Kasumi-1 (cell line): Measurements from ENCODE around the gene CDC14A.
A peak's percentile ranks its signal among the peaks of the same experiment; 100 is the strongest.
"Not testable (repeated sequence)": the region's sequence is repeated elsewhere in the genome, so short reads cannot be mapped to it uniquely, and the experiment has no call there.

Source experiments
- DNase-seq, 2 experiments: peaks; one replicate each; lab custom pipeline; 2025; lab: John Stamatoyannopoulos, UW

CDC14A gene

DNA sequence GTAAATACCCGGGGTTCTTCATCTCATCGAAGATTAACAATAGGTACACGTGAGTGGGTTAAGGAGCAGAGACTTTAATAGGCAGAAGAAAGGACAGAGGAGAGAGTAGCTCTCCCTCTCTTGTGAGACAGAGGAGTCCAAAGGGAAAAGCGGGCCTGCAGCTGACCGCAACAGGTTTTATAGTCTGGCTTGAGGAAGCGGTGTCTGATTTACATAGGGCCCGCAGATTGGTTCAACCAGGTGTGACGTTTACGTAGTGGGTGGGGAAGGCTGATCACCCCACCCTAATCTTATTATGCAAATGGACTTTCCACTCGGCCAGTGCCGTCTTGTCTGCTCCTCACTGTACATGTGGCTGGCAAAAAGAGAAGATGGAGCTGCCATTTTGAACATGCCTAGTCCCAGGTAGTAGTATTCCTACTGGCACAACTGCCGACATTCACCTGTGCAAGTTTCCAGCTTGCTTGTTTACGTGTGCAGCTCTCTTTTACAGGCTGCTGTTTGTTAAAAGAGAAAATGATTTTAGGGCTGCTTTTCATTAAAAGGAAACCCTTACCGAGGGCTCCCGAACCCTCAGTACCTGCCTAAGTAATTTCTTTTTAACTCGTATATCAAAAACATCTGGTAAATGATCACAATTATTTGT is 10.6 kb downstream of the CDC14A start:
- DNase-seq: no peak

DNA sequence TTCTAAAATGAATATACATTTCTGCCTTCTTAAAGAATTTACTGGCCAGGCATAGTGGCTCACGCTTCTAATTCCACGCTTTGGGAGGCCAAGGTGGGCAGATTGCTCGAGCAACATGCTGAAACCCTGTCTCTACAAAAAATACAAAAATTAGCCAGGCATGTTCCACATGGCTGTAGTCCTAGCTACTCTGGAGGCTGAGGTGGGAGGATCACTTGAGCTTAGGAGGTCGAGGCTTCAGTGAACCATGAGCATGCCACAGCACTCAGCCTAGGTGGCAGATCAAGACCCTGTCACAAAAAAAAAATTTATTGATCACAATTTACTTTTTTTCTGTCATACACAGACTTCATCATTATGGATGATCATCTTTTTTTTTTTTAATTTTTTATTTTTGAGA is 11.5 kb downstream of the CDC14A start:
- DNase-seq: no peak

DNA sequence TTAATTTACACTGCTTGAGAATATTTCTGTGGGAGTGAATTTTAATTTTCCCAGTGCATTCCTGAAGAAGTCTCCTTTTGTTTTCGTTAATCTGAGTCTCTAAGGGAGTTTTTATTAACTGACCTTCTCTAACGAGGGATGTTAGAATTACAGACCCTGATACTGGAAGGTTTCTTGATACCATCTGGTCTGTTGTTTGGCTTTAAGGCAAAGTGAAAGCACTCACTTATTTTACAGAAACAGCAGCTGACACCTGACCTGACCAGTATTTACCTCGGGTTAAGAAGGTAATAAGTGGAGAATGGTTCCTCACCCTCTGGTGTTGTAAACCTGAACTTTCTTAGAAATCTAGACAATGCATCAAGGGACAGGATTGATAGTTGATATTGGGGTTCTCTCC is 12.4 kb downstream of the CDC14A start:
- no peak for DNase-seq

DNA sequence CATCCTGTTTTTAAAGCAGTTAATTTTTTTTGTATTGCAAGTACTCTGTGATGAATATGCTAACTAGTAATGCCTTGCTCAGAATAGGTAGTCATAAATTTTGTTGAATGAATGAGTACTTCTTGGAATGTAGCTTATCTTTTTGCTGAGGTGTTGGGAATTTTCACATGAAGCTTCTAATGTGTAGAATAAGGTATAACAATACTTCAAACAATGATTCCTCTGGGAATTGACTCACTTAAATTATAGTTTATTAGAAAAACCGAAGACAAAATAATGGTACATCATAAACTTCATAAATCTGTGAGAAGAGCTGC is 13.9 kb downstream of the CDC14A start:
- no peak for DNase-seq

DNA sequence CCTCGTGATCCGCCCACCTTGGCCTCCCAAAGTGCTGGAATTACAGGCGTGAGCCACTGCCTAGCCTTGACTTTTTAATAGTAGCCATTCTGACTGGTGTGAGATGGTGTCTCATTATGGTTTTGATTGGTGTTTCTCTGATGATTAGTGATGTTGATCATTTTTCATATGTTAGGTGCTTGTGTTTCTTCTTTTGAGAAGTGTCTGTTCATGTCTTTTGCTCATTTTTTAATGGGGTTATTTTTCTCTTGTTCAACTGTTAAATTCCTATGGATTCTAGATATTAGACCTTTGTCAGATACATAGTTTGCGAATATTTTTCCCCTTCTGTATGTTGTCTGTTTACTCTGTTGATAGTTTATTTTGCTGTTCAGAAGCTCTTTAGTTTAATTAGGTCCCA is 17.0 kb downstream of the CDC14A start:
- not testable (repeated sequence) for DNase-seq

DNA sequence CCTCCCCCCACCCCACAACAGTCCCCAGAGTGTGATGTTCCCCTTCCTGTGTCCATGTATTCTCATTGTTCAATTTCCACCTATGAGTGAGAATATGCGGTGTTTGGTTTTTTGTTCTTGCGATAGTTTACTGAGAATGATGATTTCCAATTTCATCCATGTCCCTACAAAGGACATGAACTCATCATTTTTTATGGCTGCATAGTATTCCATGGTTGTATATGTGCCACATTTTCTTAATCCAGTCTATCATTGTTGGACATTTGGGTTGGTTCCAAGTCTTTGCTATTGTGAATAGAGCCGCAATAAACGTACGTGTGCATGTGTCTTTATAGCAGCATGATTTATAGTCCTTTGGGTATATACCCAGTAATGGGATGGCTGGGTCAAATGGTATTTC is 21.6 kb downstream of the CDC14A start:
- not testable (repeated sequence) for DNase-seq

DNA sequence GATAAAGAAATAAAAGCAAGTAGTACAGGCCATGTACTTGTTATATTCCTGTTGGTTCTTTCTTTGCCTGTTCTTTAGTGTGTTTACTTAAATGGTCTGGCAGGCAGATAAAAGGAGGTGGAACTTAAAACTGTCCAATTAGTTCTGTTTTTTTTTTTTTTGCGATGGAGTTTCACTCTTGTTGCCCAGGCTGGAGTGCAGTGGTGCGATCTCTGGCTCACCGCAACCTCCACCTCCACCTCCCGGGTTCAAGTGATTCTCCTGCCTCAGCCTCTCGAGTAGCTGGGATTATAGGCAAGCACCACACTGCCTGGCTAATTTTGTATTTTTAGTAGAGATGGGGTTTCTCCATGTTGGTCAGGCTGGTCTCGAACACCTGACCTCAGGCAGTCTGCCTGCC is 24.6 kb downstream of the CDC14A start:
- DNase-seq: not testable (repeated sequence)

DNA sequence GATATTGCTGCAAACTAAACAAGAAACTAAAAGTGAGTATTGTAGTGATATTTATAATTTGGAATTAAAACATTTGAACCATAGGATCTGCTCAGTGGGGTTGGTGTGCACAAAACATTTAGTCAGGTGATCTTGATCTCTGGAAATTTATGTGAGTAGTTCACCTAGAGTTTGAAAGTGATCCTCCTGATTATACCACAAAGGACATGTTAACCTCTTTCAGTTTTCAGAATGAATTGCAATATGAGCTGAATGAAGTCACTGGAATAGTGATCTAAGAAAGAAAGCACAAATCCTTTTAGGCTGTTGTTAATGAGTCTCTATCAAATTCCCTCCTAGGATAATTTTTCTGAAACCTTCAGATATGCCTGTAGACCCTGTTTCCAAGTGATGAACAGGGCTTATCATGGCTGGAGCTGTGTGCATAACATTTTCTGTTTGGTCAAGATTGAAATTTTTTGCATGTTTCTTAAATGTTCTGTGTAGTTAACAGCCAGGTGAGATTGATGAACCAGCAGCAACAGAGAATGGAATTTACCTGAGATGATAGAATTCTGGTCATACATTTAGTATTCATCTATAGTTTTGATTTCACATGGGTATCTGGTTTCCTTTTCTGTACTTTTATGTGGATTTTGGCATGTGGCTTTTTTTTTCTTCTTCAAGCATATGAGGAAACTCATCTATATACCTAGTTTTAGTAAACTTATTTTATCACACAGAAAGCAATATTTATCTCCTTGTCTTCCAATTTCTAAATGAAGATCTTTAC is 25.5 kb downstream of the CDC14A start:
- no peak for DNase-seq

DNA sequence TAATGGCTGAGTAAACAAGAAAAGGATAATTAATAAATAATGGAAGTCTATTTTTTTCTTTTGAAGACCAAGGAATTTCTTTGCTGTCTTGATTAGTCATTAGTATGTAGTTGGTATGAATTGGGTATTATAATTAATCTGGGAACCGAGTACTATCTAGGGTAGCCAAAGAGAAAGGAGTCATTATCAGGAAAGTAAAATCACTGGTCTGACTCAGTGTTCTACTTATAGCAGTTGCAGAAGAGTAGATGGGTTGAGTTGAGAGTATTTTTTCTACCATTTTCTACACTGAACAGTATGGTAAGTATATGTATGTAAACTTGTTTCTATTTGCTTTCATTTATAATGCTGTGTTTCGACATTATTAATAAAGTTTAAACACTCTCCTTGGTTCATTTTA is 26.6 kb downstream of the CDC14A start:
- no peak for DNase-seq

DNA sequence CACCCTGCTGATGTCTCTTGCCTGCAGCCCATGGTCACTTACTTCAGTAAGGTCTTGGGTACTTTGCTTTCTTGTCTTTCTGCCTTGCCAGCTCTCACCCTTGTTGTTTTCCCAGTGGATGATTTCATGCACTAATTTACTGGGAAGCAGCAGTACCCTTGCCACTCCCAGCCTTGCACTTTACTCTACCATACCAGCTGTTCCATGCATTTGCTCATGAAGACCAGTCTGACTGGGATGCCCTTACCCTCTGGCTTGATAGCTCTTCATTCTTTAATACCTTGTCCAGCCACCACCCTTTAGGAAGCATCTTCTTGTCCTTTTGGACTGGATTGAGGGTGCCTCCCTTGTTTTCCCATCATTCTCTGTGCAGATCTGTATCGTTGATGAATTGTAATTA is 28.3 kb downstream of the CDC14A start:
- no peak for DNase-seq

DNA sequence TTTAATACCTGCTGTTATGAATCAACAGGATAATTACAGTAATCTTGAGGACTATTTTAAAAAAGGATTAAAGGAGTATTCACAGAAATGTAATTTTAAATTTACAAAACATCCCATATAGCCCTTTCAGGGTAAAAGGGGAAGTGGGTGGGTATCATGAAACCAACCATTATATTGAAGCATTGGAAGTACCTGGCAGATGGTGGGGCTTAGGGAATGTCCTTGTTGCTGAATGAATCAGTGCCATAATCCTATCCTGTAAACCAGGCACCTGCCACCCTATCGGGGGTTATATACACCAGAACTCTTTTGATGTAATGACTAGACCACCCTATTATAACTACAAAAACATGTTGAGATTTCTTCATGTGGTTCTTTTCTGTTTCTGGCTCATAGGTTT is 30.4 kb downstream of the CDC14A start:
- DNase-seq: peak; percentile 11 to 17

DNA sequence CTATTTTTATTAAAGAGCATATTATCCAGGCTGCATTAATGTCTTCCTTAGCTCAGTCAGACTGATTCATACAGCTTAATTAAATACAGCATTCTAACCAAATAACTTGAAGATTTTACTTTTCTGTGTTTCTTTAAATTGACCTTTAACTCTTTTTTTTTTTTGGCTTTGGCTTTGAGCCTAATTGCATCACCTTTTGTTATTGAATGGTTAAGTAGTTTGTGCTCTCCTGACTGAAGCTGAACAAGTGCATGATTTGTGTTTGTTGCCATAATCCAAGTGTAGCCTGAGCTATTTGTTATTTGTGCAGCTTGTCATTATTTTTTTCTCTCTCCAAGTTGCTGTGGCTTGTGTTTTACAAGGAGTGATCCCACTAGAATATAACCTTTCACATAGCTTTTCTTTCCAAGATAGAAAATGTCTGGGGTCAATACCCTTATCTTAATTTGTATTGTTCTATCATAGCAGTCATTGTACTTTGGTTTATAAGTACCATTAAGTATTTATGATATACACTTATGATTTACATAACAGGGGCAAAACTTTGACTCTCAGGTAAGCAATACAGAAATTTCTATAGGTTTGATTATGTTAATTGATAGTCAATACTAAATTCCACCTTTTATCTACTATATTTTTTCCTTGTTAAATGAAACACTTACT is 31.6 kb downstream of the CDC14A start:
- no peak for DNase-seq

DNA sequence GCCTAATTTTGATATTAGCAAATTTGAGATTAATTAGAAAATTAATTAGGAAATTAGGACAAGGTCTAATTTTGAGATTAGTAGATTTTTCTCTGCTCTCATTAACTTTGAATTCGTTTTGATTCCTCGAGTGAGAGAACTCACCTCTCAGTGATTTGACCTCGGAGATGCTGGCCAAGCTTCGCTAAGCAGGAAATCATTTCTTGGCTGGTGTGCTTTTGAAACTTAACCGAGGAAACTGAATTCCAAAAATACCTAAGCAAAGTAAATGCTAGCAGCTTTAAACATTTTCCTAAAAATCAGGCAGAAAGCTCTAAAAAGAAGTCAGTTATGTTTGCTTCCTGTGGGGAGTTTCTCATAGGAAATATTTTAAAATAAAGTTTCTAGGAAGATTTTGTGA is 34.9 kb downstream of the CDC14A start:
- no peak for DNase-seq

DNA sequence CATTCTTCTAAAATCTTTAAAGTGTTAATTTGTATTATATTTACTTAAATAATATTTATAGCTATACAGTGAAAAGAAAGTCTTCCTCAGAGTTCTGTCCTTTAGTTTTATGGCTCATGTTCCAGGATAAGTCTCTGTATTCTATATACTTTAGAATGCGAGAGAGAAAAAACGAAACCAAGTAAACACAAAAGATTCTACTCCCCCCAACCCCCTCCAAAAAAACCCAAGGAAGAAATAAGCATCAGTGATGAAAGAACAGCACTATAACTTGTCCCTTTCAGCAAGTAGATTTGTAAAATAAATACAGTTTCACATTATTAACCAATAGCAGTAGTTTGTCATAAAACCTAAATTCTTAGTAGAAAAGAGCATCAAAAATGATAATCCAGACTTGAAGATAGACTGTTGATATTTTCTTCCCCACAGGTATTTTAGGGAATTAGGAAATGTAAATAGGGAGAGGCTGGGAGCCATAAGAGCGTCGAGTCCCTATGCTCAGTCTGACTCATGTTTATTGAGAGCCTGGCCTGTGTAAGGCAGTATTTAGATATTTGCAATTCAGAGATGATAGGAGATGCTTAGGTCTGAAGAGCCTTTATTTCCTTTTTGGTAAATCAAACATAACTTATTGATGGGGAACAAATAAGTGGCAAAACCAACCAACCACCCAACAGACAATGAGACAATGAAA is 35.5 kb downstream of the CDC14A start:
- no peak for DNase-seq

DNA sequence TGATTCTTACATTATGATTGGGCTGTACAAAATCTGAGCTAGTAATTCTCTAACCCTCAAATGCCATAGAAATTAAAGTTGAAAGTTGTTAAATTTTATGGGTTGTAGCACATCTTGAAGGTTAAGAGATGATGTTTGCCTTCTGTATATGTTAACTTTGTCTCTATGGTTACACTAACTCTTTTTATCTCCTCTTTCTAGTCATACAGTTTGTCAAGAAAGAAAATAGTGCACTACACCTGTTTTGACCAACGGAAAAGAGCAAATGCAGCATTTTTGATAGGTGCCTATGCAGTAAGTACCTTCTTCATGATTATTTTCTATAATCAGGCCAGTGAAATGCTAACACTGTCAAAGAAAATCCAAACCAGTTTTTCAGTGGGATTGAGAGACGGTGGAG is 38.2 kb downstream of the CDC14A start:
- DNase-seq: no peak

DNA sequence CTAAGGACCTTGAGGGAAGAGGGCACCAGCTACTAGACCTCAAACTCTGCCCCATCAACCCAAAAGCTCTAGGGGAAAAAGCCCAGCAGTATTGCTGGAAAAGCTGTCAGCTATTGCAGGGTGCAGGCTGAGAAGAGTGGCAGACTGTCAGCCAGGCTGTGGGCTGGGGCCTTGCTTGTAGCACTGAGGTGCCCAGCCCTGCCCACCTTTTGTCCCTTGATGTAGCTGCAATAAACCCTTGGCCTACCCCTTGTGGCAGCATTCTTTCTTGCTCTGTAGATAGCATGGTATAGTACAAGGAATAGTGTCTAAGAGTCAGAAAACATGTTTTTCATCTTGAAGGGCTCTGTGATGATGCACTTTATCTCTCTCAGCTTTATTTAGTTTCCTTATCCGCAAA is 39.4 kb downstream of the CDC14A start:
- DNase-seq: no peak

DNA sequence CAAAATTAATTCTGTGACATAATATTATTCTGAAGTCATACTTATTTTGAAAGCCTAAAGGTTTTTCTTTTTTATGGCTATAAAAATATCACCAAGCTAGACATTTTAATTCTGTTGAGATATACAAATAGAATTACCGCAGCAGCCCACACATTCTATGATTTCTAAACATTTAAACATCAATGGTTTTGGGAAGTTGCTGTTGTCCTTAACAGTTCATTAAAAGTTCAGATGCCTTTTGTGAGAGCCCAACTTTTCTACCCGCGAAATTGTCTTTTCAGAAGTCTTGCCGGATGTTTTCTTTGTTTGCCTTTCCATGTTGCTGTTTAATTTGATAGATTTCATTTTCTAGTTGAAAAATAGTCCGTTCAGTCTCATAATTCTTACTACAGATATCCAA is 40.5 kb downstream of the CDC14A start:
- DNase-seq: no peak

DNA sequence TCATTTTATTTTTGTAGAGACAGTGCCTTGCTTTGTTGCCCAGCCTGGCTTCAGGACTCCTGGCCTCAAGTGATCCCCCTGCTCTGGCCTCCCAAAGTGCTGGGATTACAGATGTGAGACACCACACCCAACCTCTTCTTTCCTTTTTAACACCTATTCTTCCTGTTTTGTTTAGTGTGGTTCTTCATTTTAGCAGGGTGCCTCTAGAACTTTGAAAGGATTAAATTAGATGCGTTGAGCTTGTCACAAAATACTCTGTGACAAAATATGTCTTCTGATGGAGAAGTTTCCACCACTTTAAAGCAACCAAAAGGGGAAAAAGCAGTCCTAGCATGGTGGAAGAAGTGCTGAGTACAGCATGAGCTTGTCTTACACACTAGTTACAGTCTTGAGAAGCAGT is 42.0 kb downstream of the CDC14A start:
- DNase-seq: no peak

DNA sequence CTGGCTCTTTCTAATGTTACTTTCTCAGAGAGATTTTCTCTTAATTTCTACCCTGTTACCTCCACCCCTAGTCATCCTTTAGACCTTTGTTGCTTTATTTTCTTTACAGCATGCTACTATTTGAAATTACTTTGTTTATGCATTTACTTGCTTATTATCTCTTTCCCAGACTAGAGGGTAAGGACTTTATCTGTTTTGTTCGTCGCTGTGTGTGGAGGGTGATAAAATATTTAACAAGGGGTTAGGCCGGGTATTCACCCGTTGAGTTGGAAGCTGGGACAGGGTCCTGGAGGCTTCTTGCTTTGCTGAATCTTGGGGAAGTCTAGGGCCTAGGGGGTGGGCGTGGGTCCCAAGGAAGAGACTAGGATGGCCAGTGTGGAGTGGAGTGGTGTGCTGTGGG is 43.6 kb downstream of the CDC14A start:
- no peak for DNase-seq

DNA sequence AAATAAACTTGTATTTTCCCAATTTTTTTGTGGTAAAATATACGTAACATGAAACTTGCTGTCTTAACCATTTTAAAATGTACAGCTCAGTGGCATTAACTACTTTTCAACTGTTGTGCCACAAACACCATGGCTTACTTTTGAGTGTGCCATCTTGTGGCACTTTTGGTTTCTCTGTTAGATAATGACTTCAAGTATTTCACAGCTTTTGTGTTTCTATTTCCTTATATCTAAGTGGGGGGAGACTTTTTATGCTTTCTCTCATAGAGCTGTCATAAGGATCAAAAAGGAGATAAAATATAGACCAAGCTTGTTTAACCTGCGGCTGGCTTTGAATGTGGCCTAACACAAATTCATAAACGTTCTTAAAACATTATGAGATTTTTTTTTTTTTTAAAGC is 44.3 kb downstream of the CDC14A start:
- peak; percentile 14 to 31 for DNase-seq

DNA sequence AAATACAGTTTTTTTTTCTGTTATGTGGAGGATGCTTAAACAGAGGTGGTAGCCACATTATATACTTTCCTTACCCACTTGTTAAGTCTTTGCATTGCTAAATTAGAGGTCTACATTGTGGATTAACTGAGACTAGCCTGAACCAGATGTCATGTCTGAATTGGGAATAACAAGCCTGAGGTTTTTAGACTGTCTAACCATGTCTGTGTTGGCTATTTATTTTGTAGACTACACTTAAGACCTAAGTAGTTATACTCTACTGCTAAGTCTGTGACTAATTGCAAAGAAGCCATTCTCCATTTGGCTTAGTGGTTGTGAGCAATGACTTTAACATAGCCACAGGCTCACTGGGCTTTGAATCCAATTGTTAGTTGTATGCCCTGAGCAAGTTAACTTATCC is 45.4 kb downstream of the CDC14A start:
- DNase-seq: no peak

DNA sequence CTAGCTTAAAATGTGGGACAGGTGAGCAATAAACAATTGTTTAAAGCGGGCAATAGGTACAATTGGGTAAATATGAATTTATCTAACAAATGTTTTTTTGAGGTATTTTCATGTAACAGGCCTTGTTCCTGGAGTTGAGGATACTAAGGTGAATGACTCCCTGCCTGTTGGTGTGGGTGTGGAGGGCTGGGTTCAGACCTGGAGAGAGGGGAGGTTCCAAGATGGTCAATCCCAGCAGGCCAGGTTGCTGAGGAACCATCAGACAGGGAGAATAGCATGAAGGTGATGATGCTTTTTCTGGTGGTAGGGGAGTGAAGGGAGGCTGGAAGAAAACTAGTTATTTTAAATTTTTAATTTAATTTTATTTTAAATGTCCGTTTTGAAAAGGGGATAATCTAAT is 46.3 kb downstream of the CDC14A start:
- no peak for DNase-seq

DNA sequence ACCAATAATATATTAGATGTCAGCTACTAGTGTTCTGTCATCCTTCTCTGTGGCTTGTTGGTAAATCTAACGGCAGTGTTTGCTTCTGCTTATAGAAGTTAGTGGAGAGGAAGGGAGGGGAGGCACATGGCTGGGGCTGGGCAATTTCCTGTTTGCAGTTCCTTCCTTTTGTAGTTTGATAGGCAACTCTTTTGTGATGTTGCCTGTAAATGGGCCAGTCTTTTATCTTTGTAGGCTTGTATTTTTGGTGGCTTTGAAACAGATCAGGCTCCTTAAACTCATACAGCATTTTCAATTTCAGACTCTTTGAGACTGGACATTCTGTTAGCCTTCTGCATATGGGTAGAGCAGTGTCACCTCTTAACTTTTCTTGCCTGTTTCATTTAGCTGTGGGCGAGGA is 48.1 kb downstream of the CDC14A start:
- DNase-seq: peak; percentile 89 to 94
